GM18858 (cell line): ENCODE results near the gene OR5AU1.
"Not testable (repeated sequence)": the region's sequence is repeated elsewhere in the genome, so short reads cannot be mapped to it uniquely, and the experiment has no call there.

Experiments used
- ATAC-seq: cut with Tn5 transposase; IDR thresholded peaks from one replicate; pipeline ENCODE4 v1.9.1; 2021; ENCODE audit not compliant: unreplicated experiment

The OR5AU1 gene

DNA sequence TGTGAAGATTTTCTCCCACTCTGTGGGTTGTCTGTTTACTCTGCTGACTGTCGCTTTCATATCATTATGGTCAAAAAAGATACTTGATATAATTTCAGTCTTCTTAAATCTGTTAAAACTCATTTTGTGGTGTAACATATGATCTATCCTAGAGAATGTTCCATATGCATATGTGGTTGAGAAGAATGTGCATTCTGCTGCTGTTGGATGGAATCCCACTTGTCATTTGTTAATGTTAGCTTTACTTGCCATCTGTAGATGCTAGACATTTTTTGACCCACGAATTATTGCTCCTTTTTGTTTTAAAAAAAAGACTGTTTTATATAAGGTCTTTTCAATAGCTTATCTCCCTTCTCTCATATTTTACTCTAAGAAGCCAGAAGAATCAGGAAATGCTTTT is 26.3 kb upstream of the OR5AU1 start:
- no peak for ATAC-seq

DNA sequence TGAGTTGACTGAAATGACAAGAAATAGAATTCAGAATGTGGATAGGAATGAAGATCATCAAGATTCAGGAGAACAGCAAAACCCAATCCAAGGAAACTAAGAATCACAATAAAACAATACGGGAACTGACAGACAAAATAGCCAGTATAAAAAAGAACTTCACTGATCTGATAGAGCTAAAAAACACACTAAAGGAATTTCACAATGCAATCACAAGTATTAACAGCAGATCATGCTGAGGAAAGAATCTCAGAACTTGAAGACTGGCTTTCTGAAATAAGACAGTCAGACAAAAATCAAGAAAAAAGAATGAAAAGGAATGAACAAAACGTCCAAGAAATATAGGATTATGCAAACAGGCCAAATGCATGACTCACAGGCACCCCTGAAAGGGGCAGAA is 15.3 kb upstream of the OR5AU1 start:
- no peak for ATAC-seq

DNA sequence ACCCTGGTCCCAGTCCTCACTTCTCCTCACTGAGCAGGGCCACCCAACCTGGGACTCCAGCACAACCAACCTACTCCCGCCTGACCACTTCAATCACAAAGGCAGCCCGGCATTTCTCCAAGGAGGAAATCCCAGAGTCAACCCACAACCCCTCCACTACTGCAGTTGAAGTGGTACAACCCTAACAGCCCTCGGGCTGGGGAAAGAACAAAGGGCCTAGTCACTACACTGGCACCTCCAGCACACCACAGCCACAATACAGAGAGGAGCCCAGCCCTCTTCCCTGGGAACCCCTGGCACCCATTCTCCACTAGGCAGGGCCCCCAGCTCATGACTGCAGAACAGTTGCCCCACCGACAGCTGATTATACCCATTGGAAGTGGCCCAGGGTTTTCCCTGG is 13.7 kb upstream of the OR5AU1 start:
- no peak for ATAC-seq

DNA sequence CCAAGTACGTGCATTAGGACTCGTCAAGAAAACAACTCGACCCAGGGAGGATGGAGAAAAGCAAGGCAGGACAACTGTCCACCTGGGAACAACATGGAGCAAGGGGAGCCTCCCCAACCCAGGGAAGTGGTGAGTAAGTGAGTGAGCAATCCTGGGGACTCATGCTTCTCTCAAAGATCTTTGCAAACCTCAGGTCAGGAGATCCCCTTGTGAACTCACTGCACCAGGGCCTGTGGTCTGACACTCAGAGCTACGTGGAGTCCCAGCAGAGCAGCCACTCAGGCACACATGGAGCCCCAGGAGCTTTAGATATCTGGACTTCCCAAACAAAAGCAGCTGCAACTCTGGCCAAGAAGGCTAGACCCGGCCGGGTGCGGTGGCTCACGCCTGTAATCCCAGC is 12.2 kb upstream of the OR5AU1 start:
- no peak for ATAC-seq

DNA sequence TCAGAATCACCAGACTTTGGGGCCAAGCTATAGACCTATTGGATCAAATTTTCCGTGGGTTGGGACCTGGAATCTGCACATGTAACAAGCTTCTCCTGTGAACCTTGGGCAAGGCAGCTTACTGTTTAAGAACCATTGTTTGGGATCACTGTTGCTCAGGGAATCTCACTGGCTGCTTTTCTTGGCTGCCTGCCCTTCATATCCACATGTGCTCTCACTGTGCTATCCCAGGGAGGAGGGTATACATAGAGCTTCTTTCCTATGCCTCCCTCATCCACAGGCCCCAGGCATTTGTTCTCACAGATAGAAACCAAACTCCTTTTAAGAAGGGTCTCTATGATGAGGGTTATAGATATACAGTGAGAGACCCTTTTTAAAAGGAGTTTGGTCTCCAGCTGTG is 9.8 kb upstream of the OR5AU1 start:
- not testable (repeated sequence) for ATAC-seq

DNA sequence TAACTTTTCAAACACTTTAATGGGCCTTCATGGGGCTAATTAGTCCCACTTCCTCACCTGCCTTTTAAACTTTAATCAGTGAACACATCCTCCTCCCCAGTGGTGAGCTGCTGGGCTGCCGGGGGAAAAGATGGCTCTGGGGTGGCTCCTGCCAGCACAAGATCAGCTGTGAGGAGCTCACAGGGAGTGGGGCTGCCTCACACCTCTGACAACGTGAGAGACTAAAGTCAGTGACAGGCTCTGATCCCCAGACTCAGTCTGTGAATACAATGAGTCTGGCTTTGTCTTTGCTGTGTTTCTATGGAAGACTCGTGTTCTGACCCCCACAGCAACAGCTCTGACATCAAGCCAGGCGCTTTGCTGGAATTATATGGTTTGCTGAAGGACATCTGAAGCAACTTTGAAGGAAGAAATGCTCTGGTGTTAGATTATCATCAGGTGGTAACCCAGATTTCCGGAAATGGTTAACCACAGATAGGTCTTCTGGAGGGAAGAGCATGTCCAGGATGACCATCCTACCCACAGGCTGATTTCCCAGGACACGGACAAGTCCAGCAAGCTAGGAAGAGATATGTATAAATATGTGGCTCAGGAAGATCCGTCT is 9.2 kb upstream of the OR5AU1 start:
- not testable (repeated sequence) for ATAC-seq

DNA sequence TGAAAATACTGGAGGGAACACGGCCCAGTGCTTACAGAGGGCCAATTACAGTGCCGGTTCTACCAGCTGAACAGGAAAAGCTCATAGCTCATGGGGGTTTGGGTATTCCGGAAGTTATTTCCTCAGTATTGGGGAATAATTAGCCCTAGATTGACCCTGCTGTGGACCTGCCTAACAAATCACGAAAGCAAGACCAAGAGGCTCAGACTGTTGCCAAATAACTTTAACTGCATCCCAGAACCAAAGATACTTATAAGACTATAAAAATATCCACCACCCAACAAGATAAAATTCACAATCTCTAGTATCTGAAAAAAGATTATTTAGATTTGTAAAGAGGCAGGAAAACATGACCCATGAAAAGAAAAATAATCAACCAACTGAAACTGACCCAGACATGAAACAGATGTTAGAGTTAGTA is 8.0 kb upstream of the OR5AU1 start:
- no peak for ATAC-seq

DNA sequence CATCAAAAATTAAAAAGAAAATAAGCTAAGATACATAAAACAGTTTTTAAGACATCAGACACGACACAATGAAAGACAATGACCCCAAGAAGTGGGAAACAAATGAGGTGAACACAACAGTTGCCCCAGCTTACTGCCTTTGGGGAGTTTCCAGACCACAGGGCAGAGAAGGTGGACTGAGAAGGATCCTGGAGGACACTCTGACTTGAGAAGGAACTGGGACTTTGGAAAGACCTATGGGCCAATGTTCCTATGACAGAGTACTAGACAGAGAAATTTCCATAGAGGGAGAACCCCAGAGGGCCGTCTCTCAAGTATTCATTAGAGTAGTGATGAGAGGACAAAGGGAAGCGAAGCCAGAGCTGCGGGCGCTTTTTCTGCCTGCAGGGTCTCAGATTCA is 6.2 kb upstream of the OR5AU1 start:
- ATAC-seq = no peak

DNA sequence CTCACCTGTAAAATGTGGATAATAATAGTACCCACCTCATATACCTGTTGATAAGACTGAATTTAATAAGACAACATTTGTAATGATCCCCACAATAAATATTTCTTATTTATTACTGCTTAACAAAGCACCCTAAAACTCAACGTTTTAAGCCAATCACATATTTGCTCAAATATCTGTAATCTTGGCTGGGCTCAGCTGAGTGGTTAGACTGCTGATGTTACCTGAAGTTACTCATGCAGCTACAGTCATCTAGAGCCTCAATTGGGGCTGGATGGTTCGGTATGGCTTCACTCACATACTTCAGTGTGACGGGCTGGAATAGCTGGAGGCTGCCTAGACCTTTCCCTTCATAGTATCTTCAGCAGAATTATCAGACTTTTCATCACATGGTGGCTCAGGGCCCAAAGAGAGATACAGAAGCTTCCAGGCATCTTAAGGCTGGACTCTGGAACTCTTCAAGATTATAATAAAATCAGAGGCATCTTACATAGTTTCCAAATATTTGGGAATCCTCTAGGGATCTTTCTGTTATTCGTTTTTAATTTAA is 4.3 kb upstream of the OR5AU1 start:
- ATAC-seq = no peak

DNA sequence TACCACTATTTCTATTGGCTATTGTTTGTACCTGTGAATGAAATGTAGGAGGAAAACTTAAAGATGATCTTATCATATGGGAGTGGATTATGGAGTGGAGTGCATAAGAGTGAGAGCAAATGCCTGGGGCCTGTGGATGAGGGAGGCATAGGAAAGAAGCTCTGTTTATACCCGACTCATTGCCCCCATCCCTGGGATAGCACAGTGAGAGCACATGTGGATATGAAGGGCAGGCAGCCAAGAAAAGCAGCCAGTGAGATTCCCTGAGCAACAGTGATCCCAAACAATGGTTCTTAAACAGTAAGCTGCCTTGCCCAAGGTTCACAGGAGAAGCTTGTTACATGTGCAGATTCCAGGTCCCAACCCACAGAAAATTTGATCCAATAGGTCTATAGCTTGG is 2.3 kb upstream of the OR5AU1 start:
- not testable (repeated sequence) for ATAC-seq

DNA sequence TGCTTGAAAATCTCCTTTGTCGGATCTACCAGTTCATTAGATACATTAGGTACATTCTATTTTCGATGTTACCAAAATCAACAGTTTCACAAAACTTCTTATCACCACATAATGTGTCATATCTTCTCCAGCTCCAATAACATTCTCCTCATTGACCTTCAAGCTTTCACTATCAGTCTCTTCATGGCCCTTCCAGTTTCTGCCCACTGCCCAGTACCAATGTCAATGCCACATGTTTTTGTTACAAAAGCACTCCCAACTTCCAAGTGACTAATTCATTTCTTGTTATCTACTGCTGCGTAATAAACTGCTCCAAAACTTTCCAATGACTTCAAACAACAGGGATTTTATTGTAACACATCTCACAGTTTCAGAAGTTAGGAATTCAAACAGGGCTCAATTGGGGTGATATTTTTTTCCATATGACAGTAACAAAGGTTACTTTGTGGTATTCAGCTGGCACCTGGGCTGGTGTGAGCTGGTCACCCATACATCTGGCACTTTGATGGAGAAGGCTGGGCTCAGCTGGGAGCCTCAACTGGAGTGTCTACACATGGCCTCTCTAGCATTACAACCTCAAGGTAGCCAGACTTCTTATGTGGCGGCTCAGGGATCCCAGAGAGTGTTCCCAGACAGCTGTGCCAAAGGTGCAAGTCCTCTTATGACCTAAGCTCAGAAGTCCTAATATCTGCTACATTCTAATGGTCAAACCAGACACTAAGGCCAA is 6.1 kb downstream of the OR5AU1 start:
- no peak for ATAC-seq

DNA sequence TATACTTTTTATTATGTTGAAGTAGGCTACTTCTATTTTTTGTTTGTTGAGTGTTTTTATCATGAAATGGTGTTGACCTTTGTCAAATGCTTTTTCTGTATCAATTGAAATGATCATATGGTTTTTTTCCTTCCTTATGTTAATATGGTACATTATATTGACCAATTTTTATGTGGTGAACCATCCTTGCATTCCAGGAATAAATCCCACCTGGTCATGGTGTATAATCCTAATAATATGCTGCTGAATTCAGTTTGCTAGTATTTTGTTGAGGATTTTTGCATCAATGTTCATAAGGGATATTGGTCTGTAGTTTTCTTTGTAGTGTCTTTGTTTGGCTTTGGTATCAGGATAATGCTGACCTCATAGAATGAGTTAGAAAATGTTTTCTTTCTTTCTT is 10.4 kb downstream of the OR5AU1 start:
- no peak for ATAC-seq

DNA sequence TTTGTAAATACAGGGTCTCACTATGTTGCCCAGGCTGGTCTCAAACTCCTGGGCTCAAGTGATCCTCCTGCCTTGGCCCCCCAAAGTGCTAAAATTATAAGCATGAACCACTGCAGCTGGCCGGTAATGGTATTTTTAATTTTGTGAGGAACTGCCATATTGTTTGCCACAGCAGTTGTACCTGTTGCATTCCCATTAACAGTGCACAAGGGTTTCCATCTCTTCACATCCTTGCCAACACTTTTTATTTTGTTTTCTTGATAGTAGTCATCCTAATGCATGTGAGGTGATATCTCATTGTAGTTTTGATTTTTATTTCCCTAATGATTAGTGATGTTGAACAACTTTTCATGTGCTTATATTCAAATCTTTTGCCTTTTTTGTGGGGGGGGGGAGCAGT is 13.5 kb downstream of the OR5AU1 start:
- no peak for ATAC-seq

DNA sequence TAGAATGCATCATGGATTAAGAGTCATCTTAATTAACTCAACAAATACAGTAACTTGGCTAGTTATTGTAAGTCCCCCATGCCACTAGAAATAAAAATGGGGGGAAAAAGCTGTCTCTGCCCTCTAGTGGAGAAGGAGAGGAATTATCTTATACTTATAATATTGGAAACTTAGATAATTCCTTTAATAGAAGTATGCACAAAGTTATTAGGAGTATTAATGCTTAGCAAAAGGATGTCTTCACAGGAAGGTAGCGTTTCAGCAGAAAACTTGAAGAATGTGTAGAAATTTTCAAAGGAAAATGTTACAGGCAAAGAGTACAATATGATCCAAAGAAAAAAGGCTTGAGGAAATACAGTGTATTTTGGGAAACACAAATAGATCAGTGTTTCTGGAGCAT is 19.8 kb downstream of the OR5AU1 start:
- no peak for ATAC-seq

DNA sequence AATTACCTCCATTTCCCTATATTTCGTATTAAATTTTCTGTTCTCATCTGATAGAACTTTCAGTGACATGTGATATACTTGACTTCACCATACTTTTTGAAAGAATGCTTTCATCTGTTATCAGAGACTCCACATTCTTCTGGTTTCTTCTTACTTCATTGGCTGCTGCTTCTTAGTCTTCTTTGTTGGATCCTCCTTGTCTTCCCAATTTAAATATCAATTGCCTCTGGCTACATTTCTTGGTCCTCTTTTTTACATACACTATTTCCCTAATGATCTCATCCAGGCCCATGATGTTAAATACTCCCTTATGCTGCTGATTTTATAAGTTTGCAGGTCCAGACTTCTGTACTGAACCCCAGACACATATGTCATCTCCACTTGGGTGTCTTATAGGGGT is 22.0 kb downstream of the OR5AU1 start:
- no peak for ATAC-seq

DNA sequence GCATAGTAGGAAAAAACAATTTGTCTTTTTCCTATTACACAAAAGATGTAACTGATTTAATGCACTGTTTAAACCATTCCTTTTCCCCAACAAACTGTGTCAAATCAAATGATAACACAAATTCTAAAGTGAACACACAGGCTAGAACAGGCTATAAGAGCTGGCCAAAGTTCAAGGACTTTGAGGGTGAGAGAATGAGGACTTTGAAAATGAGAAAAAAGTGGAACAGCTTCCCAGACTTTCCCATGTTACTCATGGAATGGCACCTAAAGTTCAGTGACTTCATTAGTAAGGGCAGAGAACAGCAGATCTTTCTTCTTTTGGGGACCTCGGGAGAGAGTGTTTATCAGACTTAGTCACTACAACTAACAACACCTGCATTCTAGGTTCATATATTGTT is 32.4 kb downstream of the OR5AU1 start:
- ATAC-seq = no peak

DNA sequence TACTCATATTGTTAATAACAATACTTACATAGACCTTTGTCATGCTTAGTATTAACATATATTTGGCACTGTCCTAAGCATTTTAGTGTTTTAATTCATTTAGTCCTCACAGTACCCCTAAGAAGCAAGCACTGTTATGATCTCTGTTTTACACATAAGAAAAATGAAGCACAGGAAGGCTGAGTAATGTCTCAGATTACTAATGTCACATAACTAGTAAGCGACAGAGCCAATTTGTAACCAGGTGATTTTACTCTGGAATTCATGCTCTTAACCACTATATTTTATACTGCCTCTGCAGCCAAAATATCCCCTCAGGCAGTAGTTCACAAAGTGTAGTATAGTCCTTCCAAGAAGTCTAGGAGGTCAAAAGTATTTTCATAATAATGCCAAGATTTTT is 34.7 kb downstream of the OR5AU1 start:
- no peak for ATAC-seq

DNA sequence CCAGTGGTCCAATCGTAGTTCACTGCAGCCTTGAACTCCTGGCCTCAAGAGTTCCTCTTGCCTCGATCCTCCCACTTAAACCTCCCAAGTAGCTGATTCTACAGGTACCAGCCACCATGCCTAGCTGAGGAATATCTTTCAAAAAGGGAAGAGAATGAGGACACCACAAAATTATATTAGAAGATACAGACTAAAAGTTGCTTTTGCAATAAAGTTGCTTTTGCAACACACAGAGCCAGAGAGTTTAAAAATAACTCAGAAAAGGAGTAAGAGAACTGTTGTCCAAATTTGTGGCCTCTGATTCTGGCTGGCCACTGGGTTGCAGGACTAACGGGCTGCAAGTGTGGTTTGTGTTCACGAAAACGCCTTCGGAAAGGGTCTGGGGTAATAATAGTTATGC is 35.2 kb downstream of the OR5AU1 start:
- no peak for ATAC-seq

DNA sequence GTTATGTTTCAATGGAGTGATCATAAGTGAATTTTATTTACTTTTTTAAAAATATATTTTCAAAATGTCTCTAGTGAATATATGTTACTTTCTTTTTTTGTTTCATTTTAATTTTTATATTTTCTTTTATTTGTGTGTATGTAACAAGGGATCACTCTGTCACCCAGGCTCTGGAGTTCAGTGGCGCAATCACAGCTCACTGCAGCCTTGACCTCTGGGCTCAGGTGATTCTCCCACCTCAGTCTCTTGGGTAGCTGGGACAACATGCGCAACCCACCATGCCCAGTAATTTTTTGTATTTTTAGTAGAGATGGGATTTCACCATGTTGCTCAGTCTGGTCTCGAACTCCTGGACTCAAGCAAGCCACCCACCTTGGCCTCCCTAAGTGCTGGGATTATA is 36.9 kb downstream of the OR5AU1 start:
- no peak for ATAC-seq

DNA sequence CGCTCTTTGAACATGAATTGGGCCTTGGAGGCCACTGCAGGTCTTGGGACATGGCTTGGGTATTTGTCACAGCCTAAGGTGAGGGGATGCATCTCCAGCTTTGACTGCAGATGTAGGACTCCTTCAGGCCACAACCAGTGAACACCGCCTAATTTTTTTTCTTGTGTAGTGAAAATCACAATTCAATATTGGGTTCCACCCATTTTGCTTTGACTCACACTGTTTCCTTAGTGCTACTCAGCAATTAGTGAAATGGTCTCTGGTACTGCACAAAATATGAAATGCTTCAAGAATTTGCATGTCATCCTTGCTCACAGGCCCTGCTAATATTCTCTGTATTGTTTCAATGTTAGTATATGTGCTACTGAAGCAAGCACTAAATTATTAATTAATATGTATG is 42.5 kb downstream of the OR5AU1 start:
- no peak for ATAC-seq

DNA sequence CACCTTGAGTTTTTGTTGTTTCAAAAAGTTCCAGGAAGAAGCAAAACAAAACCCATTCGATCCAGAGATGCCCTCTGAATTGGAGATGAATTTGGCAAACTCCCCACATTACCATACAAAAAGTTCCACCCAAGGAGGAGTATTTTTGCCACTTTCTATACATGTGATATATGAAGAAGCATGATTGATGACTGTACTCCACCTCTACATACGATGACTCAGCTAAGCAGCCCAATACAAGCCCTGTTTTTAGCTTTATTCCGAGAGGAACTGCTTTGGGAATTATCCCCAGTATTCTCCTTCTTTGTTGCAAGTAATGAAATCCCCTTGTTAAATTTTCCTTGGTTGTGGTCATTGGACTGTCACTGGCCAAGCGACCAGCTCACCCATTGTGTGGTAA is 43.6 kb downstream of the OR5AU1 start:
- no peak for ATAC-seq

DNA sequence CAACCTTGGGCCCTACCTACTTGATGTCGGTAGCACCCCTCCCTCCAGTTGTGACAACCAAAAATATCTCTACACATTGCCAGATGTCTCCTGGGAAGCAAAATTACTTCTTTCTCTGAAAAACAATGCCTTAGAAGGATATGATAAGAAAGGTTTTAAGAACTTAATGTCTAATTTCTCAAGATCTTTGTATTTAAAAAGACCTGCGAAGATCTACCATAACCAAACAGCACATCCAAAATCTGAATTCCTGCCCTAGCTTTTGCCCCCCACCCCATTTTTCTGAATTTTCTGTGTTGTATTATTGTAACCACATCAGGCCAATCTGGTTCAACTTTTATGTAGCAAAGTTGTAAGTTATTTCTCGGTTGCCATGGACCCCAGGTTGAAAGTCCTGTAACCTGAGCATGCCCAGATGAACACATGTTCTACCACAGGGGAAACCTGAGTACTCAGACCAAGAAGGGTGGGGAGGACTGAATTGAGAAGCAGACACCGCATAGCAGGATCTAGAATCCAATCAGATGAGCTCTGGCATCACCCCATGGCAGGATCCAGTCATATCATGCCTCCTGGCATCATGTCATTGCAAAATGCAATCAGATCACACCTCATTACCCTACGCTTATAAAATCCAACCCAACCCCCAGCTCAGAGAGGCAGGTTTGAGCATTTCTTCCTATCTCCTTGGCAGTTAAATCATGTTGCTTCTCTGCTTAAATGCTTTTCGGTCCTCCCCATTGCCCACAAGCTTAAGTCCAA is 46.3 kb downstream of the OR5AU1 start:
- peak; percentile 55 for ATAC-seq
